Kidney epithelial cell (primary cell): ENCODE results near the gene B4GALNT2. TPM values are rescaled to one million over a fixed set of nuclear protein-coding genes. Genes with fewer than 3 reads are reported as not detected.

Experiments
- DNase-seq: peaks from one replicate; pipeline ENCODE4 v3.0.0-alpha.2; 2010; ENCODE audit warnings: low read depth
- H3K27me3 ChIP-seq: 2 replicates; pipeline ENCODE4 v1.6.0; 2011; ENCODE audit warnings: low read length; ENCODE audit not compliant: control insufficient read depth, insufficient read depth
- H3K36me3 ChIP-seq: 2 replicates; pipeline ENCODE4 v1.5.1; 2011; ENCODE audit warnings: low read length; ENCODE audit not compliant: control insufficient read depth, insufficient read depth
- H3K4me3 ChIP-seq: 2 replicates; pipeline ENCODE4 v1.5.1; 2011; ENCODE audit warnings: low read depth, mild to moderate bottlenecking, control low read depth, low read length
- CTCF ChIP-seq: IDR thresholded peaks from 2 replicates; pipeline ENCODE4 v1.5.1; 2011; ENCODE audit warnings: mild to moderate bottlenecking, moderate library complexity, low read length, control low read depth, inconsistent platforms; ENCODE audit not compliant: insufficient read depth, poor library complexity, severe bottlenecking
- total RNA-seq: library from RNA; depleted of rRNA; stranded (reverse); fragments of >200 nt; gene quantifications from 2 replicates; pipeline ENCODE4 v1.2.3, GENCODE V29; 2015

The B4GALNT2 gene
- total RNA-seq, 1 donor from 2014 or later, result 0.50 TPM

- no peak for DNase-seq
- no peak for TF ChIP-seq CTCF
Measured at GRCh38 chr17:49204516-49204915, 71.9 kb downstream of the B4GALNT2 start.

GRCh38 chr17:49209061-49209571 is 76.5 kb downstream of the B4GALNT2 start:
- no peak for DNase-seq
- no peak for TF ChIP-seq CTCF
- H3K36me3 ChIP-seq, result no peaks in the 10 kb centered on the region
- H3K4me3 ChIP-seq, result no peak overlapping the region
- H3K27me3 ChIP-seq, result peaks cover 4% of the 10 kb centered on the region

More at GRCh38 chr17:49204516-49204915, 71.9 kb downstream of the B4GALNT2 start:
- Histone ChIP-seq H3K36me3 (no peaks in the 10 kb centered on the region), H3K4me3 (no peak overlapping the region), H3K27me3 (no peaks in the 10 kb centered on the region)

- no peak for DNase-seq
- no peak for TF ChIP-seq CTCF
- Histone ChIP-seq H3K27me3 (peaks cover 4% of the 10 kb centered on the region), H3K36me3 (no peaks in the 10 kb centered on the region), H3K4me3 (no peak within 1 kb of the TSS)
Measured at GRCh38 chr17:49210158-49211029, 77.8 kb downstream of the B4GALNT2 start, which contains the start of the genes ABI3 and GNGT2. Gene ABI3 (plus strand): TSS chr17:49210707. CDS start chr17:49210725, 18 bp downstream. Gene GNGT2 (minus strand): TSS chr17:49210574. CDS start chr17:49207422, 3,152 bp downstream.

GRCh38 chr17:49213399-49213798 is 80.8 kb downstream of the B4GALNT2 start:
- H3K36me3 ChIP-seq, result no peaks in the 10 kb centered on the region
- H3K27me3 ChIP-seq, result peaks cover 4% of the 10 kb centered on the region
- H3K4me3 ChIP-seq, result no peak overlapping the region
- no peak for TF ChIP-seq CTCF
- DNase-seq, result no peak

- Histone ChIP-seq H3K4me3 (no peak overlapping the region), H3K27me3 (peaks cover 4% of the 10 kb centered on the region), H3K36me3 (no peaks in the 10 kb centered on the region)
- no peak for DNase-seq
- no peak for TF ChIP-seq CTCF
Measured at GRCh38 chr17:49213847-49214246, 81.3 kb downstream of the B4GALNT2 start.
